Measurements from ENCODE around the gene MINDY2.
"Not testable (repeated sequence)": the region's sequence is repeated elsewhere in the genome, so short reads cannot be mapped to it uniquely, and the experiment has no call there.

MINDY2 gene

DNA sequence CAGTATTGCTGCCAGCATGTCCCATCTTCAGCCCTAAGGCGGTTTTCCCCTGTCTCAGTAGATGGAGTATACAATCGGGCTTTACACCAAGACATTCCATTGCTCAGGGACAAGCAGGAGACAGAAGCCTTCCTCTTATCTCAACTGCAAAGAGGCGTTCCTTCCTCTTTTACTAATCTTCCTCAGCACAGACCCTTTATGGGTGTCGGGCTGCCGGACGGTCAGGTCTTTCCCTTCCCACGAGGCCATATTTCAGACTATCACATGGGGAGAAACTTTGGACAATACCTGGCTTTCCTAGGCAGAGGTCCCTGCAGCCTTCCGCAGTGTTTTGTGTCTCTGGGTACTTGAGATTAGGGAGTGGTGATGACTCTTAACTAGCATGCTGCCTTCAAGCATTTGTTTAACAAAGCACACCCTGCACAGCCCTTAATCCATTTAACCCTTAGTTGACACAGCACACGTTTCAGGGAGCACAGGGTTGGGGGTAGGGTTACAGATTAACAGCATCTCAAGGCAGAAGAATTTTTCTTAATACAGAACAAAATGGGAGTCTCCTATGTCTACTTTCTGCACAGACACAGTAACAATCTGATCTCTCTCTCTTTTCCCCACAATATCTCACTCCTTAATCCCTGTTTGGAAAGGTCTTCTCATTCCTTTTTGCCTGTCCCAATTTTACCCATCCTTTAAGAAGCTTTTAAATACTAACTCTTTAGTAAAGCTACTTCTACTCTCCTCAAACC is 62.8 kb downstream of the MINDY2 start:
- DNase-seq, result not testable (repeated sequence)

DNA sequence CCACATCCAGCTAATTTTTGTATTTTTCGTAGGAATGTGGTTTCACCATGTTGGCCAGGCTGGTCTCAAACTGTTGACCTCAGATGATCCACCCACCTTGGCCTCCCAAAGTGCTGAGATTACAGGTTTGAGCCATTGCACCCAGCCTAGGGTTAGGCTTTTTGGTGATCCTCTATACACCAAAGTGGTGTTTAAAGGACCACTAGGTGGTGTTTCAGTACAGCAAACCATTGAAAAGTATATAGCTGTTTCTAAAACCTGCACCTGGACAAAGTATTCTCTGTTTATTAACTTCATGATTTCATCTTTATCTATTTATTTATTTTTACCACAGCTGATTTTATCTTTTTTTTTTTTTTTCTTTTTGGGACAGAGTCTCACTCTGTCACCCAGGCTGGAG is 68.4 kb downstream of the MINDY2 start:
- no peak for DNase-seq

DNA sequence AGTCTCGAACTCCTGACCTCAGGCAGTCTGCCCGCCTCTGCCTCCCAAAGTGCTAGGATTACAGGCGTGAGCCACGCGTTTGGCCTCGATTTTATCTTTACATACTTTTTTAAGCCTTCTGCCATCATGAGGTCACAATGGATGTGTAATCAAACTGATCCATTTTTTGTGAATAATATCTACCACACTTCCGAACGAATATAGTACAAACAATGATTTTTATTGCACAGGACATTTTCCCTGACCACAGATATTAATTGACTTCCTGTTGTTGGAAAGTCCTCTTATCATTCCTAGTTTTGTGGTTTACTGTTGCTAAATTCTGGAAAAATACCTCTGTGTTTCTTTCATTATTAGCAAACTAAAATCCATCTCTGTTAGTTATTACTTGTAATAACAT is 68.9 kb downstream of the MINDY2 start:
- DNase-seq, result no peak

- DNase-seq, result no peak
Measured at GRCh38 chr15:58842713-58843396, 71.8 kb downstream of the MINDY2 start.

DNA sequence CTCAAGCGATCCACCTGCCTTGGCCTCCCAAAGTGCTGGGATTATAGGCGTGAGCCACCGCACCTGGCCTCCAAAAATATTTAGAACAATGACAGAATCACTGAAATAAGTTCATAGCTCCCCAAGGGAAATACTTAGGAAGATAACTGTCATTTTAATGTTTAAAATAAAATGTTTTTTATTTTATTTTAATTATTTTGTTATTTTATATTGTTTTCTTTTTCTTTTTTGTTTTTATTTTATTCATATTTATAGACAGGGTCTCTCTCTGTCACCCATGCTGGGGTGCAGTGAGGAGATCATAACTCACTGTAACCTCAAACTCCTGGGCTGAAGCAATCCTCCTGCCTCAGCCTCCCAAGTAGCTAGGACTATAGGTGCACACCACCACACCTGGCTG is 80.1 kb downstream of the MINDY2 start:
- DNase-seq, result not testable (repeated sequence)

GRCh38 chr15:58852347-58852746 is 81.2 kb downstream of the MINDY2 start:
- DNase-seq, result no peak

DNA sequence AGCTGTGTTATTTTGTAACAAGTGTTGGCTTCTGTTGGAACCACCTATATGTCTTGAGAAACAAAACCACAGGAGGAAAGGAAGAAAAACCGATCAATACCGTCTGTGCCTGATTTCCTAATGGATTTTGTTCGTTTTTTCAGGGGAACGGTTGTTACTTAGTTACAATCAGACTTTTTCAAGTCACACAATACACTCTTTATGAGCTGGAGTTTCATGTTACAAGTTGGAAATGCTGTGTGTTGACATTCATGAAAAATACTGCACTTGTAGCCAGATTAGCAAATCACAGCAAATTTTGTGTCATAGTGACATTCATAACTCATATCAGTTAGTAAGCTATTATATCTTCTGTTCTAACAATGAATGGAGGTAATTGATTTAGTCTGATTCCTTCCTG is 83.5 kb downstream of the MINDY2 start:
- DNase-seq, result no peak

GRCh38 chr15:58856086-58856485 is 85.0 kb downstream of the MINDY2 start:
- DNase-seq, result no peak

DNA sequence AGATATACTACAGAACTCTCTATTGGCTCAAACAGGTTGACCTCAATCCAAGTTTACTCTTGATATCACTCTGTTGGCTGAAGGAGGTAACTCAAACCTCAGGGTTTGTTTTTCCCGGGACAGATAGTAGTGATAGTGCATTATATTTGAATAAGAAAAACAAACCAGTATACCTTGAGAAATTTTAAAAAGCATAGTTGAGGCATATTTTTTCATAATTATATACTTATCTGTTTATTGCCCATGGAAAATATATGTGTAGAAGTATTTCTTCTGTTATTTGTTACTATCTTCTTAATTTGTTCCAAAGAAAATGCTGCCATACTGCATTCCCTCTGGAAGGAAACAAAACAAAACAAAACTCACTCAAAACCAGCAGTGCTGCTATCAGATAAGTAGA is 85.5 kb downstream of the MINDY2 start:
- not testable (repeated sequence) for DNase-seq

DNA sequence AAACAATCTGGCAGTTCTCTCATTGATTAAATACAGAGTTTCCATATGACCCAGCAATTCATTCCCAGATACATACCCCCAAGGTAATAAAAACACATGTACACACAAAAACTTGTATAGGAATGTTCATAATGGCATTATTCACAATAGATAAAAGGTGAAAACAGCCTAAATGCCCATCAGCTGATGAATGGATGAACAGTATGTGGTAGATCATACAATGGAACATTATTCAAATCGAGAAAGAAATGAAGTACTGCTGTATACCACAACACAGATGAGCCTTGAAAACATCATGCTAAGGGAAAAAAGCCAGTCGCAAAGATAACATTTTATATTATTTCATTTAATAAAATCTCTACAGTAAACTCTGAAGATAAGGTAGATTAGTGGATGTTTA is 91.2 kb downstream of the MINDY2 start:
- DNase-seq, result no peak

DNA sequence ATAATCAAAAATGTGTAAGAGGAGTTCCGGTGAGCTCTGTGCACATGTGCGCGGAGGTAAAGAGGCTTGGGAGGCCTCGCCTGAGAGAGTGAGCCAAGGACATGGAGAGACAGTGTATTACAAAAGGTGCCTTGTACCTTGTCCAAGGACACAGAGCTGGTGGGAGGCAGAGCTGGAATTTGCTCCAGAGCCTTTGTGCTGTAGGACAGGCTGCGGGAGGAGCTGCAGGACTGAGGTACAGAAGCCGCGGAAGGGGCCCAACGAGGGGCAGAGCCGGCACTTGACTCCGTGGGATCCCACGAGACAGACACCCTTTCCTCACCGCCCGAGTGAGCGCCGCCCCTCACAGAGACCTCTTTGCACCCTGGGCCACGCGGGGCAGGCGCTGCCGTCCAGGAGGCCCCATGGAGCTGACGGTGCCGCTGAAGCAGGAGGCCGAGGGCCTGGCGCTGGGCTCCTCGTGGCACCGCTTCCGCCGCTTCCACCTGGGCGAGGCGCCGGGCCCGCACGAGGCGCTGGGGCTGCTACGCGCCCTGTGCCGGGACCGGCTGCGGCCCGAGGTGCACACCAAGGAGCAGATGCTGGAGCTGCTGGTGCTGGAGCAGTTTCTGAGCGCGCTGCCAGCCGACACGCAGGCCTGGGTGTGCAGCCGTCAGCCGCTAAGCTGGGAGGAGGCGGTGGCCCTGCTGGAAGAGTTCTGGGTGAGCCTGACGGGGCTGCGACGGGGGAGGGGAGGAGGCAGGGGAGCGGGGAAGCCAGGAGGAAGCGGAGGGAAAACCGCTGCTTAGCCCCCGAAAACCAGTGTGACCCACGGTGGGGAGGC is 93.7 kb downstream of the MINDY2 start:
- DNase-seq, result no peak

DNA sequence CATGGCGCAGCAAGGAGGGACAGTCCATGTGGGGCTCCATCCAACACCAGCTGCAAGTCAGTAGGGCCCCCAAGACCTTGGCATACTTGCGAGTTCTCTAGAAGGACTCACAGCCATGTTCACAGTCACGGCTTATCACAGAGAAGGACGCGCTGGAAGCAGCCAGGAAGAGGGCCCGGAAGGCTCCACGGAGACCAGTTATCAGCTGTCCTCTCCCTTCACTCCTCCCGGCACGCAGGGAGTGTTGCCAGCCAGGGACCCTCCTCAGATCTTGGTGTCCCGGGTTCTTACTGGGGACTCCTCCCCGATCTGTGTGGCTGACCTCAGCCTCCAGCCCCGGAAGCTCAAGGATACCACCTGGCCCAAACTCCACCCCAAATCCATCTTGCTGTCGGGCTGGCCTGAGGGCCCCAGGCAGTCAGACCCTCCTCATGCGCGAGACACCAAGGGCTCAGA is 94.4 kb downstream of the MINDY2 start:
- DNase-seq, result no peak

- no peak for DNase-seq
Measured at GRCh38 chr15:58867926-58868325, 96.8 kb downstream of the MINDY2 start.

- no peak for DNase-seq
Measured at GRCh38 chr15:58870451-58870850, 99.3 kb downstream of the MINDY2 start.

DNA sequence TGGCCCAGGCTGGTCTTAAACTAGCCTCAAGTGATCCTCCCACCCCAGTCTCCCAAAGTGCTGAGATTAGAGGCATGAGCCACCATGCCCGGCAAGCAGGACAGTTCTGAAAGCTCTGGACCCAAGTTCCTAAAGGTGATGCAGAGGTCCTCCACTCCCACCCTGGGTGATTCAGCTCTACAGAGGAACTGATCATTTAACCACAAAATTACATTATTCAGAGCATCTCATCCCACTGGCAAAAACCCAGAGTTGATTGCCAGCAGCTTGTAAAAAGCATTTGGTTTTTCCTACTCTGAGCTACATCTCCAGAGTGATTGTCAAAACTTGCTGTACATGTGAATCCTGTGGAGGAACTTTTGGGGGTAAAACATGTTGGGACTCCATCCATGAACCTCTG is 102.2 kb downstream of the MINDY2 start:
- DNase-seq, result no peak

- no peak for DNase-seq
Measured at GRCh38 chr15:58875343-58875742, 104.2 kb downstream of the MINDY2 start.

DNA sequence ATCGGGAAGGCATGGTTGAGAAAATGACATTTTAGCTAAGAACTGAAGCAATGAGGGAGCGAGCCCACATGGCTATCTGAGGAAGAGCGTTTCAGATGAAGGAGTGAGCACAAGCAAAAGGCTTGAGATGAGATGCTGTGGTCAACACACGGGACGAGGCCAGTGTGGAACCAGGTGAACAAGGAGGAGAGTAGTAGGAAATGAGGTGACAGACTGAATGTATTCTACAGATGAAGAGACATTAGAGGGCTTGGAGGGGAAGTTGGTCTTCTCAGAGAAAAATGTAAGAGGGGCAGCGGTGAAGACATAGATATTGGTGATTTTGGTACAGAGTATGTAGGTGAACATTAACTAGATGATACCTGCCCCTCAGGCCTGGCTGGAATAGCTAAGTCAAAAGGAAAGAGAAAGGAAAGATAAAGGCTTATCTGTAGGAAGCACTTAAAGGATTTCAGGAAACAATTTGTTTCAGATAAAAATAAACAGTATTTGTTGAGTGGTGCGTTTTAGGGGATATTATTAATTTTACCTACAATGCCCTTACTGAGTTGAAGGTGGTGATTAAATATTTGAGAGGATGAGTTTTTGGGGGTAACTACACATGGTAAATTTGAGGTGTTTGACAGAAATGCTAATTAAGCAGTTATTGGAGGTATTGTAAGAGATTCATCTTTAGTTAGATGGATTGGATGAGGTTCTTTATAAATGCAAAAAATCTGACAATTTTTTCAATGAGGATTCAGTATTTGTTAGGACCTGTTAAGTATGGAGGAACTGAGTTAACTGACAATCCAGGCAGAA is 105.4 kb downstream of the MINDY2 start:
- DNase-seq, result no peak

DNA sequence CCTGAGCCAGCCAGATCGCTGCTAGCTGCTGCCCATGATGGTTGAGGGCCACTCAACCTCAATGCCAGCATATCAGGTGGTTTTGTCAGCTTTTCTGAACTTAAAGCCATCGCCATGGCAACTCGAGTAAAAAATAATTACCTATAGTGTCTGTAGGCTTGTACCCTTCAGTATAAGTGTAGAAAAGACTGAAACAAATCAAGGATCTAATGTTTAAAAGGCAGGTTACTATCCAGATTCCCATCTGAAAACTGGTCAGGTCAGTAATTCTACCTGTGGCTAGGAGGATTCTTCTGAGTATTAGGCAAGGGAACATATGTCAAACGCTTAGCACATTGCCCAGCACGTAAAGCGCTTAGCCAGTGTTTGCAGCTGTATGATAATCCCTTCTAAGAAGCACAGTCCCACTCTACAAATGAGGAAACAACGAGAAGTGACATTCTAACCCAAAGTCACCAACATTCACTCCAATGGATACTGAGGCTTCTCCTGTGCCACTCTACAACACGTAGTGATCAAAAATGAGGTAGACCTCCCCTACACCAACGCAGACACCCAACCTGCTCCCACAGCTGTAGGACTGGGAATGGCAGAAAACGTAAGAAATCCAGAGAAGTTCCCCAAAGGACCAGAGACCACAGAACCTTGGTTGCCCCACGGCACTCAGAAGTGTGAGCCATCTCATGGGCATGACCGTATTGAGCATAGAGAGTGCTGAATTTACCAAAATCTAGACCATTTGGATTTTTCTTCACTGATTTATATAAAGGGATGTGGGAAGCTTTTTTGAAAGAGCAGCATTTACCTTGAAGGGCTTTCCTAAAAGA is 107.1 kb downstream of the MINDY2 start:
- DNase-seq, result no peak

GRCh38 chr15:58880320-58880719 is 109.2 kb downstream of the MINDY2 start:
- DNase-seq, result no peak

DNA sequence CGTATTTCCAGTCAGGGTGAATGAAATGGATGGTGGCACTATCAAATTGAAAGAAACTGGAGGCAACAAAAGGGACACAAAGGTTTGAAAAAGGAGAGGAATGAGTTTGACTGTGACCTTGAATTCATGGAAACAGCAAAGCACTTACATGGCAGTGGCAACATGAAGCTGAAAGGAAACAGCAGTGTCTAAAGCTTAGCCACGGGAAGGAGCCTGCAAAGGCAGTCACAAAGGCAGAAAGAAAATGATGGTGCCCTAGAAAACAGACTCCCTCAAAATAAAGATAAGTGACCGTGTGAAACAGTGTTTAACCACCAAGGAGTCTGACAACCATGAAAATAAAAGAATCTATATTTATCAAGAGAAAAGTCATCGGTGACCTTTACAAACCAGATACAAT is 111.1 kb downstream of the MINDY2 start:
- no peak for DNase-seq

- not testable (repeated sequence) for DNase-seq
Measured at GRCh38 chr15:58883926-58884325, 112.8 kb downstream of the MINDY2 start.

DNA sequence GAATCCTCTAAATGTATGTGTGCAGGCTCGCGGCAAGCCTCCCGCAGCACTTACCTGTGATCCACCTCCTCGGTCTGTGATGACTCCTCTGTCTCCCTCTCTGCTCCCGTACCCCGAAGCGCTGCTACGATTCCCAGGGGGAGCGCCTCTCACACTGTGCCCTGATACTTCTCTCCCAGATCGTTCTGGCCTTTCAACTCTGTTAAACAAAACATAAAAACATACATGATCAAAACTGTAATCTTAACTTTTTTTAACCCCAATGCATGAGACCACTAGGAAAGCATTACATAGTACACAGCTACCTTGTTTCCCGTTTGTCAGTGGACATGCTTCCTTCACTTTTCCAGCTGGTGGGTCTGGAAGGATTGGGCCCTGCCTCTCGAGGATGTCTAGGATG is 115.8 kb downstream of the MINDY2 start:
- DNase-seq, result no peak

All from NCI-H1105 (cell line).